HepG2 (cell line): ENCODE data around the gene EGFR. TPM values are rescaled to one million over a fixed set of nuclear protein-coding genes. Genes with fewer than 3 reads are reported as not detected.

Source experiments
- ATF3 ChIP-seq: sonication (generic); formaldehyde crosslinking; IDR thresholded peaks from 2 replicates; pipeline ENCODE4 v1.4.0; 2020; ENCODE audit warnings: missing genetic modification reagents
- BRD4 ChIP-seq: sonication (generic); formaldehyde crosslinking; IDR thresholded peaks from 2 replicates; pipeline ENCODE4 v1.4.0; 2020; ENCODE audit warnings: missing genetic modification reagents
- FOSL2 ChIP-seq: sonication (generic); formaldehyde crosslinking; IDR thresholded peaks from 2 replicates; pipeline ENCODE4 v1.4.0; 2020; ENCODE audit warnings: missing genetic modification reagents
- FOXP4 ChIP-seq: sonication (generic); formaldehyde crosslinking; IDR thresholded peaks from 2 replicates; pipeline ENCODE4 v1.4.0; 2020; ENCODE audit warnings: missing genetic modification reagents
- NR2F6 ChIP-seq, 2 experiments: IDR thresholded peaks; 2 replicates each; pipeline ENCODE4 v1.6.1; 2016; ENCODE audit warnings: antibody characterized with exemption in 1 of 2, mild to moderate bottlenecking in 1 of 2
- SIX4 ChIP-seq: sonication (generic); formaldehyde crosslinking; IDR thresholded peaks from 2 replicates; pipeline ENCODE4 v1.4.0; 2020; ENCODE audit warnings: missing genetic modification reagents
- SOX6 ChIP-seq, 2 experiments: fragments of 450-650 bp in 1 of 2; sonication (generic) in 1 of 2; formaldehyde crosslinking in 1 of 2; IDR thresholded peaks; 2 replicates each; pipeline versions ENCODE4 v1.4.0 to v1.6.1; 2017 to 2020; ENCODE audit warnings: antibody characterized with exemption in 1 of 2, mild to moderate bottlenecking in 1 of 2, missing genetic modification reagents in 1 of 2
- TOE1 ChIP-seq: sonication (generic); formaldehyde crosslinking; IDR thresholded peaks from 2 replicates; pipeline ENCODE4 v1.4.0; 2020; ENCODE audit warnings: mild to moderate bottlenecking, missing genetic modification reagents
- TRIM24 ChIP-seq: sonication (generic); formaldehyde crosslinking; IDR thresholded peaks from 2 replicates; pipeline ENCODE4 v1.8.0; 2022; ENCODE audit warnings: mild to moderate bottlenecking, missing genetic modification reagents
- ZNF143 ChIP-seq: sonication (generic); formaldehyde crosslinking; IDR thresholded peaks from 2 replicates; pipeline ENCODE4 v1.4.0; 2020; ENCODE audit warnings: missing genetic modification reagents
- ZNF567 ChIP-seq: sonication (generic); formaldehyde crosslinking; IDR thresholded peaks from 2 replicates; pipeline ENCODE4 v1.8.1; 2023; ENCODE audit warnings: mild to moderate bottlenecking, missing genetic modification reagents, borderline replicate concordance
- ZNF784 ChIP-seq: sonication (generic); formaldehyde crosslinking; IDR thresholded peaks from 2 replicates; pipeline ENCODE4 v1.5.1; 2020; ENCODE audit warnings: missing genetic modification reagents, mild to moderate bottlenecking, borderline replicate concordance
- ZSCAN21 ChIP-seq: sonication (generic); formaldehyde crosslinking; IDR thresholded peaks from 2 replicates; pipeline ENCODE4 v1.8.0; 2022; ENCODE audit warnings: mild to moderate bottlenecking, missing genetic modification reagents, moderate library complexity, borderline replicate concordance
- polyA plus RNA-seq, 8 experiments: library from polyadenylated mRNA; depleted of rRNA in 3 of 8; stranded (reverse) in 7 of 8; unstranded in 1 of 8; fragments of >200 nt; fragmentation: Illumina TruSeq in 4 of 8; extraction: Trizol in 4 of 8; gene quantifications; 2 replicates each; pipeline versions ENCODE4 v1.2.1 to v1.2.3, GENCODE V29; 2011 to 2016; ENCODE audit warnings: low read depth in 4 of 8, missing spikeins in 1 of 8, mixed read lengths in 1 of 8; ENCODE audit not compliant: insufficient read depth in 1 of 8
- total RNA-seq, 5 experiments: library from RNA; depleted of rRNA; stranded (reverse); fragments of >200 nt; fragmentation: Illumina TruSeq; extraction: Trizol; gene quantifications; 2 replicates each; pipeline ENCODE4 v1.2.3, GENCODE V29; 2016; ENCODE audit warnings: low read depth in 1 of 5

EGFR gene
- total and polyA plus RNA-seq, 2 of the 13 experiments (the other 11 are each of a cell fraction or from before 2014, with no cell fraction given), result 7.0 to 10.0 TPM

GRCh38 chr7:54992871-54993475, 25.8 kb upstream of the EGFR start (continued):
- TF ChIP-seq NR2F6 (IDR thresholded peaks at IDR 0.05), result peak; percentile 67
- TF ChIP-seq NR2F6 (CRISPR knock-in tag; IDR thresholded peaks at IDR 0.05), result 0 out of 2 replicates have a peak, but pooled peaks have one; percentile 42
- no peak for TF ChIP-seq TOE1 (CRISPR knock-in tag)
- TF ChIP-seq FOSL2 (CRISPR knock-in tag), result no peak
- TF ChIP-seq SOX6 (IDR thresholded peaks at IDR 0.05), result no peak
- peak; percentile 26; the same call in 1 of the 2 replicates for TF ChIP-seq SOX6 (CRISPR knock-in tag; IDR thresholded peaks at IDR 0.05)
- no peak for TF ChIP-seq ZNF143 (CRISPR knock-in tag)
- TF ChIP-seq ZSCAN21, result no peak
- TF ChIP-seq TRIM24, result no peak
- TF ChIP-seq ZNF784 (CRISPR knock-in tag), result no peak
- TF ChIP-seq BRD4 (CRISPR knock-in tag), result no peak
- TF ChIP-seq SIX4 (CRISPR knock-in tag), result no peak
- peak; percentile 50; the same call in 1 of the 2 replicates for TF ChIP-seq FOXP4 (CRISPR knock-in tag)
- no peak for TF ChIP-seq ZNF567 (CRISPR knock-in tag)
- no peak for TF ChIP-seq ATF3 (CRISPR knock-in tag)
